HCT116 (cell line): ENCODE measurements around the gene SETD3. TPM values are rescaled to one million over a fixed set of nuclear protein-coding genes. Genes with fewer than 3 reads are reported as not detected.

Experiments used
- ATAC-seq: fragments of 200-7000 bp; cut with Tn5 transposase; 2 replicates; pipeline ENCODE4 v1.9.1; 2020; ENCODE audit warnings: mild to moderate bottlenecking, moderate library complexity
- BruUV-seq: library from RNA; stranded (reverse); fragments of 400-500 nt; replicated peaks from 2 replicates; lab custom pipeline; 2021; lab: Mats Ljungman, UMichigan
- CTCF ChIA-PET: fragments of 300-600 bp; sonication (Branson Sonifier 250); formaldehyde crosslinking; loops from one replicate; lab custom pipeline; 2021; ENCODE audit warnings: antibody characterized with exemption; lab: Charles Lee
- POLR2A ChIA-PET: fragments of 300-600, 350-600 bp; sonication (Branson Sonifier 250); formaldehyde crosslinking; loops from one replicate; lab custom pipeline; 2021; ENCODE audit warnings: antibody characterized with exemption; lab: Charles Lee
- RAD21 ChIA-PET, 2 experiments: fragments of 300-600 bp; sonication (Branson Sonifier 250); formaldehyde crosslinking; loops; one replicate each; lab custom pipeline; 2023; ENCODE audit warnings: low total read pairs in 2 of 2; ENCODE audit not compliant: uncharacterized antibody in 2 of 2, unreplicated experiment in 2 of 2, low non-redundant PET in 1 of 2; lab: Charles Lee
- DNase-seq: peaks from one replicate; pipeline ENCODE4 v3.0.0-alpha.2; 2010; ENCODE audit warnings: low read depth, low spot score
- H2AFZ ChIP-seq: fragments of 200-600 bp; shearing (Covaris generic), sonication (generic); 2 replicates; pipeline ENCODE4 v1.6.1; 2017; ENCODE audit warnings: low read depth, mixed run types, mixed read lengths, antibody characterized with exemption, low read length; ENCODE audit not compliant: poor library complexity, severe bottlenecking
- H3K27ac ChIP-seq: 2 replicates; pipeline ENCODE4 v1.5.1; 2012; ENCODE audit warnings: low read depth, low read length
- H3K27me3 ChIP-seq: fragments of 200-600 bp; sonication (generic); 2 replicates; pipeline ENCODE4 v1.6.1; 2016; ENCODE audit warnings: mixed run types, low read length, mixed read lengths; ENCODE audit not compliant: insufficient read depth
- H3K36me3 ChIP-seq, 2 experiments: fragments of 200-500 bp in 1 of 2; fragments of 200-600 bp in 1 of 2; sonication (Bioruptor generic) in 1 of 2; sonication (generic) in 1 of 2; 2 replicates each; pipeline versions ENCODE4 v1.5.1 to v1.6.1; 2014 to 2016; ENCODE audit warnings: low read length in 2 of 2, inconsistent platforms in 1 of 2, mixed read lengths in 1 of 2, mixed run types in 1 of 2; ENCODE audit not compliant: insufficient read depth in 2 of 2, control insufficient read depth in 1 of 2
- H3K4me1 ChIP-seq, 2 experiments: fragments of 200-600 bp in 1 of 2; sonication (generic) in 1 of 2; 2 replicates each; pipeline versions ENCODE4 v1.5.1 to v1.6.1; 2012 to 2017; ENCODE audit warnings: low read length in 2 of 2, inconsistent platforms in 1 of 2, mild to moderate bottlenecking in 1 of 2, mixed read lengths in 1 of 2, mixed run types in 1 of 2, moderate library complexity in 1 of 2; ENCODE audit not compliant: insufficient read depth in 2 of 2, control insufficient read depth in 1 of 2
- H3K4me2 ChIP-seq: fragments of 200-600 bp; sonication (generic); 2 replicates; pipeline ENCODE4 v1.6.1; 2017; ENCODE audit warnings: mixed run types, low read length, mixed read lengths
- H3K4me3 ChIP-seq, 2 experiments: fragments of 200-600 bp in 1 of 2; sonication (generic) in 1 of 2; replicated peaks in 1 of 2; 2 replicates each; pipeline ENCODE4 v1.5.1; 2011 to 2016; ENCODE audit warnings: low read length in 2 of 2, control low read depth in 1 of 2, low read depth in 1 of 2, mild to moderate bottlenecking in 1 of 2, mixed read lengths in 1 of 2, mixed run types in 1 of 2
- H3K79me2 ChIP-seq: fragments of 200-600 bp; sonication (generic); 2 replicates; pipeline ENCODE4 v1.6.1; 2017; ENCODE audit warnings: mild to moderate bottlenecking, mixed run types, low read length, moderate library complexity, mixed read lengths; ENCODE audit not compliant: insufficient read depth
- H3K9ac ChIP-seq: fragments of 200-600 bp; sonication (generic); 2 replicates; pipeline ENCODE4 v1.6.1; 2016; ENCODE audit warnings: low read length, mixed read lengths
- H3K9me2 ChIP-seq: fragments of 200-600 bp; sonication (generic), shearing (Covaris generic); 2 replicates; pipeline ENCODE4 v1.6.1; 2017; ENCODE audit warnings: mixed run types, mild to moderate bottlenecking, moderate library complexity; ENCODE audit not compliant: insufficient read depth
- H3K9me3 ChIP-seq, 2 experiments: fragments of 200-500 bp in 1 of 2; fragments of 200-600 bp in 1 of 2; sonication (Bioruptor generic) in 1 of 2; sonication (generic) in 1 of 2; 2 replicates each; pipeline ENCODE4 v1.6.1; 2014 to 2017; ENCODE audit warnings: low read length in 2 of 2, mixed read lengths in 2 of 2, inconsistent platforms in 1 of 2, low read depth in 1 of 2, mild to moderate bottlenecking in 1 of 2, mixed run types in 1 of 2, moderate library complexity in 1 of 2; ENCODE audit not compliant: control insufficient read depth in 1 of 2, insufficient read depth in 1 of 2
- H4K20me1 ChIP-seq: fragments of 200-600 bp; sonication (generic), shearing (Covaris generic); 2 replicates; pipeline ENCODE4 v1.6.1; 2017; ENCODE audit warnings: mixed run types, mild to moderate bottlenecking, moderate library complexity; ENCODE audit not compliant: insufficient read depth
- EZH2 ChIP-seq: fragments of 200-600 bp; sonication (generic); IDR thresholded peaks from 2 replicates; pipeline ENCODE4 v1.6.1; 2017; ENCODE audit warnings: antibody characterized with exemption, mixed run types
- intact Hi-C: fragments of 100-400 bp; cut with micrococcal nuclease; formaldehyde crosslinking; loops from 2 replicates; pipeline ENCODE4 v1.10.0; 2022
- total RNA-seq: library from RNA; stranded (reverse); gene quantifications from one replicate; pipeline ENCODE4 v1.2.1, GENCODE V29; 2021; ENCODE audit not compliant: unreplicated experiment
- TF ChIP-seq, protein P1 (sequence below), 3 experiments: fragments of 200-600 bp in 1 of 3; sonication (generic) in 1 of 3; IDR thresholded peaks in 2 of 3; conservative IDR thresholded peaks in 1 of 3; 2 replicates each; pipeline ENCODE4 v1.5.1; 2012 to 2017; ENCODE audit warnings: low read depth in 2 of 3, low read length in 2 of 3, antibody characterized with exemption in 1 of 3, borderline replicate concordance in 1 of 3, control low read depth in 1 of 3, mild to moderate bottlenecking in 1 of 3, mixed read lengths in 1 of 3, mixed run types in 1 of 3, moderate library complexity in 1 of 3; ENCODE audit not compliant: insufficient read depth in 1 of 3
- TF ChIP-seq, protein P2 (sequence below): IDR thresholded peaks from 2 replicates; pipeline ENCODE4 v1.6.1; 2011; ENCODE audit warnings: mild to moderate bottlenecking, low read length, moderate library complexity; ENCODE audit not compliant: insufficient replicate concordance; ENCODE audit errors: extremely low read depth

The SETD3 gene
- total RNA-seq, 1 experiment from 2014 or later = 46.6 TPM

- DNase-seq = no peak
- no peaks in the 10 kb centered on the region for H4K20me1 ChIP-seq
- H3K79me2 ChIP-seq = no peaks in the 10 kb centered on the region; the same call in 1 of the 2 replicates
- no peaks in the 10 kb centered on the region for H3K36me3 ChIP-seq
- no peak overlapping the region for H3K4me3 ChIP-seq
- 0 out of 4 replicates have a peak, but pooled peaks cover 0 to 4% of the 10 kb centered on the region in 2 experiments for H3K4me1 ChIP-seq
- ChIA-PET RAD21 (no interaction called here), CTCF (interaction anchor here (0.6 to 6.6 kb wide), 6 partner anchors 10 to 97 kb away, joined by 3 to 69 read pairs (median 28); no protein-coding TSS in a partner anchor), POLR2A (no interaction called here)
- no TSS peak for BruUV-seq
- ATAC-seq = no peak
- TF ChIP-seq, protein P1, sequence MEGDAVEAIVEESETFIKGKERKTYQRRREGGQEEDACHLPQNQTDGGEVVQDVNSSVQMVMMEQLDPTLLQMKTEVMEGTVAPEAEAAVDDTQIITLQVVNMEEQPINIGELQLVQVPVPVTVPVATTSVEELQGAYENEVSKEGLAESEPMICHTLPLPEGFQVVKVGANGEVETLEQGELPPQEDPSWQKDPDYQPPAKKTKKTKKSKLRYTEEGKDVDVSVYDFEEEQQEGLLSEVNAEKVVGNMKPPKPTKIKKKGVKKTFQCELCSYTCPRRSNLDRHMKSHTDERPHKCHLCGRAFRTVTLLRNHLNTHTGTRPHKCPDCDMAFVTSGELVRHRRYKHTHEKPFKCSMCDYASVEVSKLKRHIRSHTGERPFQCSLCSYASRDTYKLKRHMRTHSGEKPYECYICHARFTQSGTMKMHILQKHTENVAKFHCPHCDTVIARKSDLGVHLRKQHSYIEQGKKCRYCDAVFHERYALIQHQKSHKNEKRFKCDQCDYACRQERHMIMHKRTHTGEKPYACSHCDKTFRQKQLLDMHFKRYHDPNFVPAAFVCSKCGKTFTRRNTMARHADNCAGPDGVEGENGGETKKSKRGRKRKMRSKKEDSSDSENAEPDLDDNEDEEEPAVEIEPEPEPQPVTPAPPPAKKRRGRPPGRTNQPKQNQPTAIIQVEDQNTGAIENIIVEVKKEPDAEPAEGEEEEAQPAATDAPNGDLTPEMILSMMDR (IDR thresholded peaks at IDR 0.05 in 2 of 3, conservative IDR thresholded peaks at IDR 0.05 in 1 of 3; ENCODE audit: borderline replicate concordance in 1 of 3, insufficient read depth in 1 of 3, low read depth in 2 of 3, low read length in 2 of 3) = no peak
- TF ChIP-seq EZH2 = no peak
- TF ChIP-seq, protein P2, sequence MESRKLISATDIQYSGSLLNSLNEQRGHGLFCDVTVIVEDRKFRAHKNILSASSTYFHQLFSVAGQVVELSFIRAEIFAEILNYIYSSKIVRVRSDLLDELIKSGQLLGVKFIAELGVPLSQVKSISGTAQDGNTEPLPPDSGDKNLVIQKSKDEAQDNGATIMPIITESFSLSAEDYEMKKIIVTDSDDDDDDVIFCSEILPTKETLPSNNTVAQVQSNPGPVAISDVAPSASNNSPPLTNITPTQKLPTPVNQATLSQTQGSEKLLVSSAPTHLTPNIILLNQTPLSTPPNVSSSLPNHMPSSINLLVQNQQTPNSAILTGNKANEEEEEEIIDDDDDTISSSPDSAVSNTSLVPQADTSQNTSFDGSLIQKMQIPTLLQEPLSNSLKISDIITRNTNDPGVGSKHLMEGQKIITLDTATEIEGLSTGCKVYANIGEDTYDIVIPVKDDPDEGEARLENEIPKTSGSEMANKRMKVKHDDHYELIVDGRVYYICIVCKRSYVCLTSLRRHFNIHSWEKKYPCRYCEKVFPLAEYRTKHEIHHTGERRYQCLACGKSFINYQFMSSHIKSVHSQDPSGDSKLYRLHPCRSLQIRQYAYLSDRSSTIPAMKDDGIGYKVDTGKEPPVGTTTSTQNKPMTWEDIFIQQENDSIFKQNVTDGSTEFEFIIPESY = no peak
- no peaks in the 10 kb centered on the region for H3K9me3 ChIP-seq
- H3K27me3 ChIP-seq = no peaks in the 10 kb centered on the region
- intact Hi-C loops = loop anchor here (5.0 kb wide), 1 partner anchor 1280 kb away; no protein-coding TSS in a partner anchor
- H3K27ac ChIP-seq = no peak overlapping the region
- H3K9me2 ChIP-seq = no peaks in the 10 kb centered on the region
- no peak overlapping the region for H3K9ac ChIP-seq
- H2AFZ ChIP-seq = no peak overlapping the region
- no peak overlapping the region for H3K4me2 ChIP-seq
These were observed 63.8 kb downstream of the SETD3 start for GRCh38 chr14:99416909-99417308.
